DND-41 (cell line): ENCODE results near the gene PAM.

Experiments
- CTCF ChIP-seq: IDR thresholded peaks from 2 replicates; pipeline ENCODE4 v1.5.1; 2012; ENCODE audit warnings: borderline replicate concordance, low read length, moderate library complexity, mild to moderate bottlenecking; ENCODE audit not compliant: poor library complexity, severe bottlenecking; ENCODE audit errors: extremely low read depth
- EZH2 ChIP-seq: IDR thresholded peaks from 3 replicates; pipeline ENCODE4 v1.6.1; 2012; ENCODE audit warnings: borderline replicate concordance, low read depth, mild to moderate bottlenecking, moderate library complexity, low read length, inconsistent platforms; ENCODE audit not compliant: severe bottlenecking

GRCh38 chr5:102781359-102781758, 26.3 kb downstream of the PAM start:
- TF ChIP-seq CTCF (no peak), EZH2 (no peak)
